Coronary artery (tissue), 2 donors: ENCODE data around the gene PF4V1.

Experiments used
- DNase-seq: peaks from one replicate; pipeline ENCODE4 v3.0.0-alpha.2; 2017; ENCODE audit warnings: low spot score
- H3K27ac ChIP-seq, 2 donors: fragments of 200-600 bp; sonication (generic); one replicate each; pipeline ENCODE4 v1.5.1; 2016 to 2019
- H3K4me3 ChIP-seq: fragments of 200-600 bp; sonication (generic); 2 replicates; pipeline ENCODE4 v1.5.1; 2016; ENCODE audit warnings: mild to moderate bottlenecking, moderate library complexity
- TF ChIP-seq, protein P1 (sequence below): fragments of 200-600 bp; sonication (generic); IDR thresholded peaks from one replicate; pipeline ENCODE4 v1.5.1; 2019; ENCODE audit warnings: antibody characterized with exemption

The PF4V1 gene

GRCh38 chr4:73868206-73869129 is 15.4 kb downstream of the PF4V1 start:
- DNase-seq, result no peak
- peak overlapping the region; percentile 73 for H3K4me3 ChIP-seq
- TF ChIP-seq, protein P1, sequence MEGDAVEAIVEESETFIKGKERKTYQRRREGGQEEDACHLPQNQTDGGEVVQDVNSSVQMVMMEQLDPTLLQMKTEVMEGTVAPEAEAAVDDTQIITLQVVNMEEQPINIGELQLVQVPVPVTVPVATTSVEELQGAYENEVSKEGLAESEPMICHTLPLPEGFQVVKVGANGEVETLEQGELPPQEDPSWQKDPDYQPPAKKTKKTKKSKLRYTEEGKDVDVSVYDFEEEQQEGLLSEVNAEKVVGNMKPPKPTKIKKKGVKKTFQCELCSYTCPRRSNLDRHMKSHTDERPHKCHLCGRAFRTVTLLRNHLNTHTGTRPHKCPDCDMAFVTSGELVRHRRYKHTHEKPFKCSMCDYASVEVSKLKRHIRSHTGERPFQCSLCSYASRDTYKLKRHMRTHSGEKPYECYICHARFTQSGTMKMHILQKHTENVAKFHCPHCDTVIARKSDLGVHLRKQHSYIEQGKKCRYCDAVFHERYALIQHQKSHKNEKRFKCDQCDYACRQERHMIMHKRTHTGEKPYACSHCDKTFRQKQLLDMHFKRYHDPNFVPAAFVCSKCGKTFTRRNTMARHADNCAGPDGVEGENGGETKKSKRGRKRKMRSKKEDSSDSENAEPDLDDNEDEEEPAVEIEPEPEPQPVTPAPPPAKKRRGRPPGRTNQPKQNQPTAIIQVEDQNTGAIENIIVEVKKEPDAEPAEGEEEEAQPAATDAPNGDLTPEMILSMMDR, result no peak
- H3K27ac ChIP-seq, result peak overlapping the region in 1 of 2 donors; percentile 44

DNA sequence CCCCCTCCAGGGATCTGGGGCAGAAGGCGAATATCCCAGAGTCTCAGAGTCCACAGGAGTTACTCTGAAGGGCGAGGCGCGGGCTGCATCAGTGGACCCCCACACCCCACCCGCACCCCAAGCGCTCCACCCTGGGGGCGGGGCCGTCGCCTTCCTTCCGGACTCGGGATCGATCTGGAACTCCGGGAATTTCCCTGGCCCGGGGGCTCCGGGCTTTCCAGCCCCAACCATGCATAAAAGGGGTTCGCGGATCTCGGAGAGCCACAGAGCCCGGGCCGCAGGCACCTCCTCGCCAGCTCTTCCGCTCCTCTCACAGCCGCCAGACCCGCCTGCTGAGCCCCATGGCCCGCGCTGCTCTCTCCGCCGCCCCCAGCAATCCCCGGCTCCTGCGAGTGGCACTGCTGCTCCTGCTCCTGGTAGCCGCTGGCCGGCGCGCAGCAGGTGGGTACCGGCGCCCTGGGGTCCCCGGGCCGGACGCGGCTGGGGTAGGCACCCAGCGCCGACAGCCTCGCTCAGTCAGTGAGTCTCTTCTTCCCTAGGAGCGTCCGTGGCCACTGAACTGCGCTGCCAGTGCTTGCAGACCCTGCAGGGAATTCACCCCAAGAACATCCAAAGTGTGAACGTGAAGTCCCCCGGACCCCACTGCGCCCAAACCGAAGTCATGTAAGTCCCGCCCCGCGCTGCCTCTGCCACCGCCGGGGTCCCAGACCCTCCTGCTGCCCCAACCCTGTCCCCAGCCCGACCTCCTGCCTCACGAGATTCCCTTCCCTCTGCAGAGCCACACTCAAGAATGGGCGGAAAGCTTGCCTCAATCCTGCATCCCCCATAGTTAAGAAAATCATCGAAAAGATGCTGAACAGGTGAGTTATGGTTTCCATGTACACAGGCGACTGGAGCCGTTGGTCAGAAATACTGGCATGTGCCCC is 16.3 kb downstream of the PF4V1 start, which contains the start of gene CXCL1:
TSS of gene CXCL1 (plus strand) at position 264 of the 926 bp plus-strand sequence. CDS start at position 342, 78 bp downstream.
- H3K4me3 ChIP-seq, result peak within 1 kb of the TSS; percentile 73
- DNase-seq, result peak; percentile 73
- TF ChIP-seq, protein P1, result no peak
- peak within 1 kb of the TSS in 1 of 2 donors; percentile 44 for H3K27ac ChIP-seq

DNA sequence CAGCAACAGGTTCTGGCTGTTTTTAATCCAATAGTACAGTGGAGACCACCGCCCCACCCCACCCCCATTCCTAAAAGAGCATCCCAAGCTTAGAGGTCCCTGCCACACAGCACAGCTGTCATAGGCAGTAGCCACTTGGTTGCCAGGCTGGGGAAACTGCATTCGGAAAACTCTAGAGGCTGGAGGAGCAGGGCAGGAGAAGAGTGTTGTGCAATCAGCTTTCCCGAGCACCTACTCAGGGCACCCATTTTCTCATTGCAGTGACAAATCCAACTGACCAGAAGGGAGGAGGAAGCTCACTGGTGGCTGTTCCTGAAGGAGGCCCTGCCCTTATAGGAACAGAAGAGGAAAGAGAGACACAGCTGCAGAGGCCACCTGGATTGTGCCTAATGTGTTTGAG is 17.2 kb downstream of the PF4V1 start:
- H3K27ac ChIP-seq, result no peak overlapping the region
- no peak for DNase-seq
- TF ChIP-seq, protein P1, result no peak
- peak overlapping the region; percentile 73 for H3K4me3 ChIP-seq

GRCh38 chr4:73870768-73871167 is 17.7 kb downstream of the PF4V1 start:
- H3K4me3 ChIP-seq, result no peak overlapping the region
- TF ChIP-seq, protein P1, result no peak
- no peak for DNase-seq
- no peak overlapping the region for H3K27ac ChIP-seq

DNA sequence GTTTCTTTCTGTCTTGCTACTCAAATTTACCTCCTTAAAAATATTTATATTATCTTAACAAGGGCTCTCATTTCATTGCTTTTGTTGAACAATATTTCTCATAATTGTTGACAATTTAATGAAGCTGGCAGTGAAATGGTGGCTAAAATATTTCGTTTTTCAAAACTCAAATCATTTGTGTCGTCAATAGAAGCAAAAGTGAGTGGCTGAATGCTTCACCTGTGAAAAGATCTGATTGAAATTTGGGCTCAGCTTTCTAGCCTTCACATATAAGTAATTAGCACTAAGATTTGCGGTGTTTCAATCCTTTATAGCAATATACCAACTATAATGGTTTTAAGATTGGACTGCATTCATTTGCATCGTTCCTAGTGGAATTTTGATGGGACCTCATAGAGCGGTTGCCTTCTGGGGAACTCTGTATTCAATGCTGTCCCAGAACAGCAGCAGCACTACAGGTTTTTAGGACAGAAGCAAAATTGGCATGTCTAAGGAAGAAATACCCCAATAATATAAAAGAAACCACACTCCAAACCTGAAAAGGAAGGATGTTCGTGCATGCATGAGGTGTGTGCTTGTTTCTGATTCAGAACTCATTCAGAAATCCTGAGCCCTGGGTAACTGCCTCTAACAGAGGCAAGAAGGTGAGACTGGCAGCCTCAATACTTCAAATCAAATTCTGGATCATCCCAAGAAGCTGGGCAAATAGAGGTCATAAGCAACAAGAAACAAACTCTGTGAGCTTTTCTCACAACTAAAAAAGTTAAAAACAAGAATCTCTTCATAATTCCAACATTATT is 18.6 kb downstream of the PF4V1 start:
- no peak for DNase-seq
- no peak overlapping the region for H3K27ac ChIP-seq
- TF ChIP-seq, protein P1, result no peak
- H3K4me3 ChIP-seq, result no peak overlapping the region

- Histone ChIP-seq H3K4me3 (no peak overlapping the region), H3K27ac (peak overlapping the region in 1 of 2 donors; percentile 5)
- DNase-seq, result no peak
- TF ChIP-seq, protein P1, result no peak
Measured at GRCh38 chr4:73872316-73873108, 19.4 kb downstream of the PF4V1 start.
